ENCODE data around the gene WDFY3. TPM values are rescaled to one million over a fixed set of nuclear protein-coding genes. Genes with fewer than 3 reads are reported as not detected.

Gene WDFY3
- total RNA-seq, 4 donors from 2014 or later: 79.2 to 244 (median 119) TPM

- Histone ChIP-seq H3K36me3 (no peaks in the 10 kb centered on the region), H3K9me3 (peaks cover 6% of the 10 kb centered on the region), H3K27me3 (no peaks in the 10 kb centered on the region), H3K27ac (no peak overlapping the region), H3K4me1 (peaks cover 22% of the 10 kb centered on the region), H3K4me3 (no peak overlapping the region)
- 74% methylated on average over 3 of the region's 3 CpGs for WGBS
- no peak for DNase-seq (ENCODE audit: low spot score in 2 of 2)
- TF ChIP-seq POLR2A (IDR thresholded peaks at IDR 0.05) (no peak), EP300 (IDR thresholded peaks at IDR 0.05) (no peak), POLR2AphosphoS5 (IDR thresholded peaks at IDR 0.05) (no peak)
- TF ChIP-seq, protein P1, sequence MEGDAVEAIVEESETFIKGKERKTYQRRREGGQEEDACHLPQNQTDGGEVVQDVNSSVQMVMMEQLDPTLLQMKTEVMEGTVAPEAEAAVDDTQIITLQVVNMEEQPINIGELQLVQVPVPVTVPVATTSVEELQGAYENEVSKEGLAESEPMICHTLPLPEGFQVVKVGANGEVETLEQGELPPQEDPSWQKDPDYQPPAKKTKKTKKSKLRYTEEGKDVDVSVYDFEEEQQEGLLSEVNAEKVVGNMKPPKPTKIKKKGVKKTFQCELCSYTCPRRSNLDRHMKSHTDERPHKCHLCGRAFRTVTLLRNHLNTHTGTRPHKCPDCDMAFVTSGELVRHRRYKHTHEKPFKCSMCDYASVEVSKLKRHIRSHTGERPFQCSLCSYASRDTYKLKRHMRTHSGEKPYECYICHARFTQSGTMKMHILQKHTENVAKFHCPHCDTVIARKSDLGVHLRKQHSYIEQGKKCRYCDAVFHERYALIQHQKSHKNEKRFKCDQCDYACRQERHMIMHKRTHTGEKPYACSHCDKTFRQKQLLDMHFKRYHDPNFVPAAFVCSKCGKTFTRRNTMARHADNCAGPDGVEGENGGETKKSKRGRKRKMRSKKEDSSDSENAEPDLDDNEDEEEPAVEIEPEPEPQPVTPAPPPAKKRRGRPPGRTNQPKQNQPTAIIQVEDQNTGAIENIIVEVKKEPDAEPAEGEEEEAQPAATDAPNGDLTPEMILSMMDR (IDR thresholded peaks at IDR 0.05): no peak
Measured at GRCh38 chr4:84937381-84937977, 29.0 kb downstream of the WDFY3 start.

DNA sequence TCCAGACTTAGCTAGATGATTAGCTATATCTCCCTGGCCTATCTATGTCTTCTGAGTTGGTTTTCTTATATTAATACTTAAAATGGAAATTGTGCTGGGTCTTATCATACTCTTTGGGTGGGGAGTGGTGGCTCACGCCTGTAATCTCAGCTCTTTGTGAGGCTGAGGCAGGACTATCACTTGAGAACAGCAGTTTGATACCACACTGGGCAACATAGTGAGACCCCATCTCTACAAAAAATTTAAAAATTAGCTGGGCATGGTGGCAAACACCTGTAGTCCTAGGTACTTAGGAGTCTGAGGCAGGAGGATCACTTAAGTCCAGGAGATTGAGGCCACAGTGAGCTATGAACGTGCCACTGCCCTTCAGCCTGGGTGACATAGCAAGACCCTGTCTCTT lies 30.4 kb downstream of the WDFY3 start:
- H3K27ac ChIP-seq: no peak overlapping the region

DNA sequence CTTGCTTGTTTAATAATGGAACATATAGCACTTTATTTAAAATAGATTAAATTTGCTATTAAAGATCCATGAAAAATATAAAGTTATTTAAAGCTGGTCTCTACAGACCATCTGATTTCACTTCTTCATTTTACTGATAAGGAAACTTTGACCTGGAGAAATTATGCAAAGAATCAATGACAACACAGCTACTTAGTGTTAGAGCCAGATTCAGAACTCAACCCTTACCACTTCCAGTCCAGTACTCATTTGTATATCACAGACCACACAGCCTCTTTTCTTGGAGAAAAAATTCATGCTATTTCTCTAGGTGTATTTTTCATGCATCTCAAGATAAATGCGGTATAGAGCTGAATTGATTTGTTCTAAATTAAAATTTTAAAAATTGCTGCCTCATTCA lies 34.0 kb downstream of the WDFY3 start:
- Histone ChIP-seq H3K4me3 (no peak overlapping the region), H3K9me3 (no peaks in the 10 kb centered on the region), H3K27me3 (no peaks in the 10 kb centered on the region), H3K36me3 (peaks cover 22% of the 10 kb centered on the region), H3K27ac (no peak overlapping the region), H3K4me1 (peaks cover 12% of the 10 kb centered on the region)
- TF ChIP-seq EP300 (IDR thresholded peaks at IDR 0.05): no peak
- TF ChIP-seq POLR2A (IDR thresholded peaks at IDR 0.05): no peak
- no peak for TF ChIP-seq POLR2AphosphoS5 (IDR thresholded peaks at IDR 0.05)
- TF ChIP-seq, protein P1 (IDR thresholded peaks at IDR 0.05): no peak
- DNase-seq (ENCODE audit: low spot score in 2 of 2): no peak
- WGBS: 98% methylated on average over 1 of the region's 1 CpG

More for the DNA sequence above, 30.4 kb downstream of the WDFY3 start:
- Histone ChIP-seq H3K4me3 (no peak overlapping the region), H3K36me3 (no peaks in the 10 kb centered on the region), H3K4me1 (peaks cover 26% of the 10 kb centered on the region), H3K27me3 (no peaks in the 10 kb centered on the region), H3K9me3 (peaks cover 1% of the 10 kb centered on the region)
- 91% methylated on average over 2 of the region's 2 CpGs for WGBS
- TF ChIP-seq POLR2AphosphoS5 (IDR thresholded peaks at IDR 0.05) (no peak), EP300 (IDR thresholded peaks at IDR 0.05) (no peak), POLR2A (IDR thresholded peaks at IDR 0.05) (no peak)
- TF ChIP-seq, protein P1 (IDR thresholded peaks at IDR 0.05): no peak
- no peak for DNase-seq (ENCODE audit: low spot score in 2 of 2)

- TF ChIP-seq, protein P1 (IDR thresholded peaks at IDR 0.05): no peak
- no peak for TF ChIP-seq POLR2AphosphoS5 (IDR thresholded peaks at IDR 0.05)
- TF ChIP-seq POLR2A (IDR thresholded peaks at IDR 0.05): no peak
- TF ChIP-seq EP300 (IDR thresholded peaks at IDR 0.05): no peak
- peaks cover 8% of the 10 kb centered on the region for H3K4me1 ChIP-seq
- H3K27me3 ChIP-seq: no peaks in the 10 kb centered on the region
- peaks cover 24% of the 10 kb centered on the region for H3K36me3 ChIP-seq
- H3K9me3 ChIP-seq: no peaks in the 10 kb centered on the region
- no peak for DNase-seq (ENCODE audit: low spot score in 2 of 2)
- no peak overlapping the region for H3K27ac ChIP-seq
- WGBS: 79% methylated on average over 3 of the region's 3 CpGs
- H3K4me3 ChIP-seq: no peak overlapping the region
Measured at GRCh38 chr4:84931961-84932360, 34.5 kb downstream of the WDFY3 start.

DNA sequence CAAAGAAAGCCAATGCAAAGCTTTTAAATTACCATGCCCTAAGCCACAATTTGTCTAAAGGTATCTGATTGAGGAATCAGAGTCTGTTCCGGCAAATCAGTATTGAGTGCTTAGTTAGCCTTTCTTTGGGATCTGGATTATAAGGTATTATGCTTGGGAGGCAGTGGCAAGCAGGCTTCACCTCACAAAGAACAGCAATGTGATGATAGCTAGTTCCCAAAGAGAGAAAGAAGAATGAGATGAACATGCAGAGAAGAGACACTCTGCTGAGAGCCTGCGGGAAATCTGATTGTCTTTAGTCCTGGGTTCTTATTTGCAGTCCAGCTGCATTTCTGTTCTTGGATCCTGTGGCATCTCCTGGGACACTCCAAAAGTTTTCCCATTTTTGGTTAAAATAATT lies 35.2 kb downstream of the WDFY3 start:
- TF ChIP-seq, protein P1 (IDR thresholded peaks at IDR 0.05): no peak
- no peak for TF ChIP-seq EP300 (IDR thresholded peaks at IDR 0.05)
- no peak for TF ChIP-seq POLR2AphosphoS5 (IDR thresholded peaks at IDR 0.05)
- TF ChIP-seq POLR2A (IDR thresholded peaks at IDR 0.05): no peak
- H3K27ac ChIP-seq: no peak overlapping the region
- peaks cover 24% of the 10 kb centered on the region for H3K36me3 ChIP-seq
- H3K27me3 ChIP-seq: no peaks in the 10 kb centered on the region
- no peaks in the 10 kb centered on the region for H3K9me3 ChIP-seq
- H3K4me1 ChIP-seq: peaks cover 5% of the 10 kb centered on the region
- no peak for DNase-seq (ENCODE audit: low spot score in 2 of 2)
- H3K4me3 ChIP-seq: no peak overlapping the region
- 88% methylated on average over 2 of the region's 2 CpGs for WGBS

All from suprapubic skin (tissue), 4 donors.